NB4 (cell line): Measurements from ENCODE around the gene MIB1.

Experiments
- DNase-seq: peaks from one replicate; pipeline ENCODE4 v3.0.0; 2010; ENCODE audit warnings: low read depth
- H3K4me3 ChIP-seq: one replicate; pipeline ENCODE4 v1.5.1; 2011; ENCODE audit warnings: mild to moderate bottlenecking, low read depth, low read length, moderate library complexity
- MYC ChIP-seq: IDR thresholded peaks from 2 replicates; pipeline ENCODE4 v1.6.1; 2011; ENCODE audit warnings: low read depth, low read length
- POLR2A ChIP-seq: IDR thresholded peaks from 2 replicates; pipeline ENCODE4 v1.6.1; 2011; ENCODE audit warnings: mild to moderate bottlenecking; ENCODE audit not compliant: insufficient read length; ENCODE audit errors: extremely low read depth
- TF ChIP-seq, protein P1 (sequence below): IDR thresholded peaks from one replicate; pipeline ENCODE4 v1.5.1; 2012; ENCODE audit warnings: low read depth, low read length
- TF ChIP-seq, protein P2 (sequence below): IDR thresholded peaks from 2 replicates; pipeline ENCODE4 v1.6.1; 2011; ENCODE audit warnings: low read depth, low read length

MIB1 gene

DNA sequence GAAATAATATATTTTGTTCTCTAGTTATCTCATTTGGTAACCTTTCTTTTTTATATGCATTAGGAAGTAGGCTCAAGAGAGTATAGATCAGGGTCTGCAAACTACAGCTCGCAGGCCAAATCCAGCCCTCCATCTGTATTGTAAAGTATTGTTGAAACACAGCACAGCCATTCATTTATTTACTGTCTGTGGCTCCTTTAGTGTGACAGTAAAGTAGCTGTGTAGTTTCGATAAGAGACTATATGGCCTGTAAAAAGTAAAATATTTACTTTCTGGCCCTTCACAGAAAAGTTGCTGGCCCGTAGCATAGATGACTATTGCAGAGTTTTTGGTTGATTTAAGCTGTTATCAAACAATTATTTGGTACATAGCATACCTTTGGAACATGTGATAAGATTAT is 67.6 kb downstream of the MIB1 start:
- DNase-seq: no peak
- TF ChIP-seq, protein P1, sequence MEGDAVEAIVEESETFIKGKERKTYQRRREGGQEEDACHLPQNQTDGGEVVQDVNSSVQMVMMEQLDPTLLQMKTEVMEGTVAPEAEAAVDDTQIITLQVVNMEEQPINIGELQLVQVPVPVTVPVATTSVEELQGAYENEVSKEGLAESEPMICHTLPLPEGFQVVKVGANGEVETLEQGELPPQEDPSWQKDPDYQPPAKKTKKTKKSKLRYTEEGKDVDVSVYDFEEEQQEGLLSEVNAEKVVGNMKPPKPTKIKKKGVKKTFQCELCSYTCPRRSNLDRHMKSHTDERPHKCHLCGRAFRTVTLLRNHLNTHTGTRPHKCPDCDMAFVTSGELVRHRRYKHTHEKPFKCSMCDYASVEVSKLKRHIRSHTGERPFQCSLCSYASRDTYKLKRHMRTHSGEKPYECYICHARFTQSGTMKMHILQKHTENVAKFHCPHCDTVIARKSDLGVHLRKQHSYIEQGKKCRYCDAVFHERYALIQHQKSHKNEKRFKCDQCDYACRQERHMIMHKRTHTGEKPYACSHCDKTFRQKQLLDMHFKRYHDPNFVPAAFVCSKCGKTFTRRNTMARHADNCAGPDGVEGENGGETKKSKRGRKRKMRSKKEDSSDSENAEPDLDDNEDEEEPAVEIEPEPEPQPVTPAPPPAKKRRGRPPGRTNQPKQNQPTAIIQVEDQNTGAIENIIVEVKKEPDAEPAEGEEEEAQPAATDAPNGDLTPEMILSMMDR: no peak
- TF ChIP-seq, protein P2, sequence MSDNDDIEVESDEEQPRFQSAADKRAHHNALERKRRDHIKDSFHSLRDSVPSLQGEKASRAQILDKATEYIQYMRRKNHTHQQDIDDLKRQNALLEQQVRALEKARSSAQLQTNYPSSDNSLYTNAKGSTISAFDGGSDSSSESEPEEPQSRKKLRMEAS: no peak
- TF ChIP-seq MYC (no peak), POLR2A (no peak)

DNA sequence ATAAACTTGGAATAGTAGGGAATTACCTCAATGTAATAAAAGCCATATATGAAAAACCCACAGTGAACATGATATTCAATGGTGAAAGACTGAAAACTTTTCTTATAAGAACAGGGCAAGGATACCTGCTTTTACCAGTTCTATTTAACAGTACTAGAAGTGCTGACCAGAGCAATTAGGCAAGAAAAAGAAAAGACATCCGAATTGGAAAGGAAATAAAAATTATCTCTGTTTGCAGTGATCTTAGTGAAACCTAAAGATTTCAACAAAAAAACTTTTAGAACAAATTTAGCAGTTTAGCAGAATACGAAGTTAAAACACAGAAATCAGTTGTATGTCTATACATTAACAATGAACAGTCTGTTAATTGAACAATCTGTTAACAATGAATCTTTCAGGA is 69.1 kb downstream of the MIB1 start:
- no peak overlapping the region for H3K4me3 ChIP-seq
- TF ChIP-seq POLR2A: no peak
- TF ChIP-seq MYC: no peak
- TF ChIP-seq, protein P2: no peak
- TF ChIP-seq, protein P1: no peak
- no peak for DNase-seq

More for the DNA sequence above, 67.6 kb downstream of the MIB1 start:
- no peak overlapping the region for H3K4me3 ChIP-seq

DNA sequence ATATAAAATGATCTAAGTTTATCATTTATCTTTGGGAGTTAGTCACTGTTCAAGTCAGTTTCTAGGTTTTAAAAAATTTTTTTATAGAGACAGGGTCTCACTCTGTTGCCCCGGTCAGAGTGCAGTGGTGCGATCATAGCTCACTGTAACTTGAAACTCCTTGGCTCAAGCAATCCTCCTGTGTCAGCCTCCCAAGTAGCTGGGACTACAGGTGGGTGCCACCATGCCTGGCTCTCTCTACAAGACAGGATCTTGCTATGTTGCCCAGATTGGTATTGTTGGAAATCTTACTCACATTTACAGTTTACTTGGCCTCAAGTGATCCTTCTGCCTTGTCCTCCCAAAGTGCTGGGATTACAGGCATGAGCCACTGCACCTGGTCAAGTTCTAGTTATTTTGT is 74.5 kb downstream of the MIB1 start:
- H3K4me3 ChIP-seq: no peak overlapping the region
- TF ChIP-seq POLR2A (no peak), MYC (no peak)
- TF ChIP-seq, protein P1: no peak
- TF ChIP-seq, protein P2: no peak

DNA sequence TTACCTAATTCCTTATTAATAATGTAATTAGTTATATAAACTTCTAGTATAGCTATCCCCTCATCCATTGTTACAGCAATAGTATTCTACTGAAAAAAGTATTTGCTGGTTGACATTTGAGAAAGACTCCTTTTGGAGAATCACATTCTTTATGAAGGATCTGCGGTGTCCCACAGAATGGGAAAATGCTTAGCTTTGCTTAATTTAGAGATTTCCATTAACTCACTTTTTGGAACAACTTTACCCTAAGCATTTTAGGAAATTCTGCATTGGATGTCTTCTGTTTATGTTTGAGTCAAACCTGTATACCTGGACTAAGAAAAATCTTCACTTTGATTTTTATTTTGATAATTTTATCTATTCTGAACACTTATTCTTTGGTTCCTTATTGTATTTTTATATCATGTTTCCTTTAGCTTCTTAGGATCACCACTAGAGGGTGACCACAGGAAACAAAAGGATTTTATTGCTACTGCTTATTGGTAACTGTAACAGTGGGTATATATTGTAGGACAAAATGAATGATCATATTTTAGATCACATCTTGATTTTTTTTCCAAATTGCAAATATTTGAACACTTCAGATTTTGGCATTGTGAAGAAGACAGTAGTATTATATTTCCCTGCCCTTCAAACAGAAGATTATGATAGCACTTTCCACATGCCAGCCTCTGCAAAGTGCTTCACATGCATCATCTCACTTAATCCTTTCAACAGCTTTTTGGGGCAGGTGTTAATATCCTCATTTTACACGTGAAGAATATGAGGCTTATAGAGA is 79.6 kb downstream of the MIB1 start:
- no peak overlapping the region for H3K4me3 ChIP-seq
- TF ChIP-seq POLR2A: no peak
- TF ChIP-seq, protein P2: no peak
- TF ChIP-seq, protein P1: peak; percentile 26
- peak; percentile 29 for DNase-seq

More for the DNA sequence above, 74.5 kb downstream of the MIB1 start:
- no peak for DNase-seq

DNA sequence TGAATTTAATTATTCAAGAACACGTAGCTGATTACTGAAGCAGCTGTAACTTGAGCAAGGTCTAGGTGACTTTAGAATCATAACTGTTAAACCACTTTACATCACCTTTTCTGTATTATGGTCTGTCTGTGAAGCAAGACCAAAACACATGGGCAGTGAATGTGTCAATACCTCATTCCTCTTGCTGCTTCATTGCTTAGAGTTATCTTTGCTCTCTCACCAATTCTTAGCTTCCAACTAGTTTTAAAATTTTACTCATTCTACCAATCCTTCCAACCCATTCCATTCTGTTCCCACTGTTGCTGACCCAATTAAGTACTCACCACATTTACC is 80.2 kb downstream of the MIB1 start:
- TF ChIP-seq MYC: no peak
- TF ChIP-seq, protein P2: no peak
- no peak for TF ChIP-seq POLR2A
- TF ChIP-seq, protein P1: no peak

More for the DNA sequence above, 80.2 kb downstream of the MIB1 start:
- no peak overlapping the region for H3K4me3 ChIP-seq
- DNase-seq: no peak
